HG03095 (cell line): ENCODE measurements around the gene P2RX2.

Experiments
- ATAC-seq: cut with Tn5 transposase; IDR thresholded peaks from one replicate; pipeline ENCODE4 v1.9.1; 2021; ENCODE audit warnings: moderate library complexity; ENCODE audit not compliant: unreplicated experiment

The P2RX2 gene

GRCh38 chr12:132617822-132618682 lies 524 bp upstream of the P2RX2 start:
- no peak for ATAC-seq

- ATAC-seq = no peak
These were observed 452 bp downstream of the P2RX2 start for GRCh38 chr12:132619071-132619385.

- no peak for ATAC-seq
These were observed 973 bp downstream of the P2RX2 start for GRCh38 chr12:132619386-132620112.

- ATAC-seq = no peak
These were observed 1.7 kb downstream of the P2RX2 start for GRCh38 chr12:132620113-132620898.

GRCh38 chr12:132620899-132621656 lies 2.5 kb downstream of the P2RX2 start:
- no peak for ATAC-seq

GRCh38 chr12:132621657-132622435 lies 3.3 kb downstream of the P2RX2 start:
- ATAC-seq = no peak

GRCh38 chr12:132622437-132623071 lies 4.0 kb downstream of the P2RX2 start:
- no peak for ATAC-seq

- no peak for ATAC-seq
These were observed 4.7 kb downstream of the P2RX2 start for GRCh38 chr12:132623072-132623869.

GRCh38 chr12:132624186-132624855 lies 5.7 kb downstream of the P2RX2 start:
- no peak for ATAC-seq

GRCh38 chr12:132624910-132625630 lies 6.5 kb downstream of the P2RX2 start:
- ATAC-seq = no peak

- ATAC-seq = no peak
These were observed 7.3 kb downstream of the P2RX2 start for GRCh38 chr12:132625731-132626430.

GRCh38 chr12:132629330-132629729 lies 10.8 kb downstream of the P2RX2 start:
- no peak for ATAC-seq

- ATAC-seq = no peak
These were observed 12.1 kb downstream of the P2RX2 start for GRCh38 chr12:132630672-132631071.

- no peak for ATAC-seq
These were observed 13.1 kb downstream of the P2RX2 start for GRCh38 chr12:132631666-132632065.

- no peak for ATAC-seq
These were observed 14.1 kb downstream of the P2RX2 start for GRCh38 chr12:132632521-132633228.

- ATAC-seq = no peak
These were observed 14.8 kb downstream of the P2RX2 start for GRCh38 chr12:132633398-132633797.
